Anterior cingulate cortex (tissue), 58 donors: Measurements from ENCODE around the gene NID2.

ENCODE experiments used
- DNase-seq, 58 donors: peaks; one replicate each; lab custom pipeline; 2025; lab: John Stamatoyannopoulos, UW

Gene NID2, protein sequence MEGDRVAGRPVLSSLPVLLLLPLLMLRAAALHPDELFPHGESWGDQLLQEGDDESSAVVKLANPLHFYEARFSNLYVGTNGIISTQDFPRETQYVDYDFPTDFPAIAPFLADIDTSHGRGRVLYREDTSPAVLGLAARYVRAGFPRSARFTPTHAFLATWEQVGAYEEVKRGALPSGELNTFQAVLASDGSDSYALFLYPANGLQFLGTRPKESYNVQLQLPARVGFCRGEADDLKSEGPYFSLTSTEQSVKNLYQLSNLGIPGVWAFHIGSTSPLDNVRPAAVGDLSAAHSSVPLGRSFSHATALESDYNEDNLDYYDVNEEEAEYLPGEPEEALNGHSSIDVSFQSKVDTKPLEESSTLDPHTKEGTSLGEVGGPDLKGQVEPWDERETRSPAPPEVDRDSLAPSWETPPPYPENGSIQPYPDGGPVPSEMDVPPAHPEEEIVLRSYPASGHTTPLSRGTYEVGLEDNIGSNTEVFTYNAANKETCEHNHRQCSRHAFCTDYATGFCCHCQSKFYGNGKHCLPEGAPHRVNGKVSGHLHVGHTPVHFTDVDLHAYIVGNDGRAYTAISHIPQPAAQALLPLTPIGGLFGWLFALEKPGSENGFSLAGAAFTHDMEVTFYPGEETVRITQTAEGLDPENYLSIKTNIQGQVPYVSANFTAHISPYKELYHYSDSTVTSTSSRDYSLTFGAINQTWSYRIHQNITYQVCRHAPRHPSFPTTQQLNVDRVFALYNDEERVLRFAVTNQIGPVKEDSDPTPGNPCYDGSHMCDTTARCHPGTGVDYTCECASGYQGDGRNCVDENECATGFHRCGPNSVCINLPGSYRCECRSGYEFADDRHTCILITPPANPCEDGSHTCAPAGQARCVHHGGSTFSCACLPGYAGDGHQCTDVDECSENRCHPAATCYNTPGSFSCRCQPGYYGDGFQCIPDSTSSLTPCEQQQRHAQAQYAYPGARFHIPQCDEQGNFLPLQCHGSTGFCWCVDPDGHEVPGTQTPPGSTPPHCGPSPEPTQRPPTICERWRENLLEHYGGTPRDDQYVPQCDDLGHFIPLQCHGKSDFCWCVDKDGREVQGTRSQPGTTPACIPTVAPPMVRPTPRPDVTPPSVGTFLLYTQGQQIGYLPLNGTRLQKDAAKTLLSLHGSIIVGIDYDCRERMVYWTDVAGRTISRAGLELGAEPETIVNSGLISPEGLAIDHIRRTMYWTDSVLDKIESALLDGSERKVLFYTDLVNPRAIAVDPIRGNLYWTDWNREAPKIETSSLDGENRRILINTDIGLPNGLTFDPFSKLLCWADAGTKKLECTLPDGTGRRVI (N-terminal part only)

DNA sequence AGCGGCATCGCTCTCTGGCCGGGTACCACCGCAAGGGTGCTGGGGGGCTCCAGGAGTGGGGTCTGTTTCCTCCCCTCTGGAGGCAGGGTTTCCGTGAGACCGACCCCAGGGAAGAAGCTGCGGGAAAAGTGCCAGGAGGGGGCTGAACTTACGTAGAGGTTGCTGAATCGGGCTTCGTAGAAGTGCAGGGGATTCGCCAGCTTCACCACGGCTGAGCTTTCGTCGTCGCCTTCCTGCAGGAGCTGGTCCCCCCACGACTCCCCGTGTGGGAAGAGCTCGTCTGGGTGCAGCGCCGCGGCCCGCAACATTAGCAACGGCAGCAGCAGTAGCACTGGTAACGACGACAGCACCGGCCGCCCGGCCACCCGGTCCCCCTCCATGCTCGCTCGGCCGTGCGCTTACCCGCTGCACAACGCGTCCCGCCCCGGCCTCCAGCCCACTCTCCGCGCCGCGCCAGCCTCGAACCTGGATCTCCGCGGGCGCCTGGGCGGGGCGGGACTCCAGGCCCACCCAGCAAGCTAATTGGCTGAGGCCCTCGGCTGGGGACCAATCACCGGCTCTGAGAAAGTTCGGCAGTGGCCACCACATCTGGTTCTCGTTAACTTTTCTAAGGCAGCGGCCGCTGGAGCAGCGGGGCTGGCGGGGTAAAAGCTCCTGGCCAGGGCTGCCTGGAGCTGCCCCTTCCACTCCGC, at the start of gene NID2:
TSS of gene NID2 (minus strand) at position 445 of the 692 bp plus-strand sequence. CDS start at position 380, 65 bp downstream.
- DNase-seq: peak in 41 of 58 donors; percentile 11 to 73 (median 37)

DNA sequence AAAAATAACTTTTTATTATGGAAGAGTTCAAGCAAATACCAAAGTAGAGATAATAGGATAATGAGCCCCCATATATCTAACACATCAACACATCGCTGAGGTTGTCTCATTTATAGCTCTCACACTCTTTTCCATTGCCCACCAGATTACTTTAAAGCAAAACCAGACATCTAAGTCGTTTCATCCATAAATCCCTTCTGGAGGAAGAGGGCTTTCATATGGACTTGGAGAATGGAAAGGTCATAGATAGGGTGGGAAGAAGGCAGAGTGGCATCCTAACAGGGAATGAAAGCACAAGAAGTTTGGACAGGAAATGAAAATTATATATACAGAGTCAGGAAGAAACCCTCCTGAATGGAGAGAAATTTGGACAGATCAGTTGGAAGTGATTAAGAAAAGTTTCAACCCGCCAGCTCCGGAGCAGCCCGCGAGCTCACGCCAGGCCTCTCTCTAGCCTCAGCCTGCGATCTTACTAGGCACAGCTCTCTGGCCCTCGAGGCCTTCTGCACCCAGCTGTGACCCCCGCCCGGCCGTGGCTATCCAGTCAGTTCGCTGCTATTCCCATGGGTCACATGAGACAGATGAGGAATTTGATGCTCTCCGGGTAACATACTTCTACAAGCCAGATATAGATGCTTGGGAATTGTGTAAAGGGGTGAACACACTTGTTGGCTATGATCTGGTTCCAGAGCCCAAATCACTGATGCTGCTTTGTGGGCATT, 48.4 kb upstream of the NID2 start:
- peak in 2 of 58 donors; percentile 8 to 11 for DNase-seq

DNA sequence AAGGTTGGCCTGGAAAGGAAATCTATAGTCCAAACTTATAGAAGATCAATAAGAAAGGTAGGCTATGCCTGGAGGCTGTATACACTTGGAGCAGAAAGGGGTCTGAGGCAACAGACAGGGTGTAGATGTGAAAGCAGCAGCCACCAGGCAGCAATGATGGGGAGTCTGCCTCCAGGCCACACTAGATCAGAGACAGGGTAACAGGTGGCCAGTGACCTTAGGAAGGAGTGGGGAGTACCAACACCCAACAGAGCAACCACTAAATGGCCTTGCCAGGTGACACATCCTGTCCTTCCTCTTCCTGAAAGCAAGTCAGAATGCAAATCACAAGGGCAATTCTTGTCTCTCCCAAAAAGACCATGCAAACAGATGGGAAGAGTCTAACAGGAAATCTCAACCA, 46.4 kb upstream of the NID2 start:
- no peak for DNase-seq

DNA sequence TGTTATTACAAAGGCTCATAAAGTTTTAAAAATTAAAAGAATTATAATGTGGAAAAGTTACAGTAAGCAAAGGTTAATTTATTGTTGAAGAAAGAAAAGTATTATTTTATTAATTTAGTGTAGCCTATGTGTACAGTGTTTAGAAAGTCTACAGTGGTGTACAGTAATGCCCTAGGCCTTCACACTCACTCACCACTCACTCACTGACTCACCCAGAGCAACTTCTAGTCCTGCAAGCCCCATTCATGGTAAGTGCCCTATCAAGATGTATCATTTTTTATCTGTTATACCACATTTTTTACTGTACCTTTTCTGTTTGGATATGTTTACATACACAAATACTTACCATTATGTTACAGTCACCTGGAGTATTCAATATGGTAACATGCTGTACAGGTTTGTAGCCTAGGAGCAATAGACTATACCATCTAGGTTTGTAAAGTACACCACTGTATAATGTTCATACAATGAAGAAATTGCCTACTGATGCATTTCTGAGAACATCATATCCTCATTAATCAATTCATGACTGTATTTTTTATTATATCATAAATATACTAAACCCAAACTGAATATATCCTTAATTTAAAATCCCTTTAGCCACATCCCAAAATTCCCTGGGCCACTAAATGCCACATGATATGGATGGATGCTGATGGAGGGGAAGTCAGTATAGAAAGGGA, 43.6 kb upstream of the NID2 start:
- DNase-seq: no peak

DNA sequence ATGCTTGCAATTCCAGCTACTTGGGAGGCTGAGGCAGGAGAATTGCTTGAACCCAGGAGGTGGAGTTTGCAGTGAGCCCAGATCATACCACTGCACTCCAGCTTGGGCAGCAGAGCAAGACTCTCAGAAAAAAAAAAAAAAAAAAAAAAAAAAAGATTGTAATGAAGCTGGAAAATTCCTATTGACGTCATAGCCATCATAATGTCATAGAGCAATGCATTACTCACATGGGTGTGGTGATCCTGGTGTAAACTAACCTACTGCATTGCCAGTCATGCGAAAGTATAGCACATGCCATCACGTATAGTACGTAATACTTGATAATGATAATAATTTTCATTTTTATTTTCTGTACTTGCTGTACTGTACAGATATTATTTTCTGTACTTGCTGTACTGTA, 42.7 kb upstream of the NID2 start:
- DNase-seq: no peak

DNA sequence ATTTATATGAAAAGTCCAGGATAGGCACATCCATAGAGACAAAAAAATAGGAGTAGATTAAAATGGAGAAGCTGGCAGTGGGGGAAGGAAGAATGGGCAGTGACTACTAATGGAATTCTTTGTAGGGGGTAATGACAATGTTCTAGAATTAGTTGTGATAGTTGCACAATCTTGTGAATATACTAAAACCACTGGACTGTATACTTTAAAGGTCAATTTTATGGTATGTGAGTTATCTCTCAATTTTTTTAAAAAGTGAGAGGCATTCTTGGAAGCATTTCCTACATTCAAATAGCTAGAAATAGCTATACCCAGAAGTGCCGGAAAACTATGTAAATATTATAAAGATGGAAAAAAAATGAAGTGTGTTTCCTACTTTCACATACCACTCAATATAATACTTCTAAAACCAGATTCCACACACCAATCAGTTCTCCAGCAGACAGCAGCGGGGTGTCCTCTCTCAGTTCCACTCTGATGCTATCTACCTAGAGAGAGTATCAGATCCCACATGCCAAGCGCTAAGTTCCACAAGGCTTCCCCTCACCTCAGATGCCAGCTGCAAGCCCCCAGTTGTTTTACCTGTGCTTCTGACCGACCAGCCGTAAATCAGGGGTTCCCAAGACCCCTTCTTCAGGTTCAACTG, 41.7 kb upstream of the NID2 start:
- no peak for DNase-seq

DNA sequence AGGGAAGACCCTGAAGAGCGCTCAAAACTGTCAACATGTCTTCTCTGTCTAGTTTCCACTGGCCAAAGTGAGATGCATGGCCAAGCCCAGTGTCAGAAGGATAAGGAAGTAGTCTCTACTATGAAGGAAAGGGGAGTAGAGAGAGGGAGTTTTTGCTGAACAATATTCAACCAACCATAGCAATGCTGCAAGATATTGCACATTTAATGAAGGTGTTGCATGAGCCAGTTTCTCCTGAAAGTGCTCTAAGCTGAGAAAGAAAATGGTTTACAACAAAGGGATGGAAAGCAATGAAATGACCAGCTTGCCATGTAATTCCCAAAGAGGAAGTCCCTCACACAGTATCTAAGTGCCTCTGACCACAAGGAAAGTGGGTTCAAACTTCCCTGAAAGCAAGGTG, 40.0 kb upstream of the NID2 start:
- no peak for DNase-seq

DNA sequence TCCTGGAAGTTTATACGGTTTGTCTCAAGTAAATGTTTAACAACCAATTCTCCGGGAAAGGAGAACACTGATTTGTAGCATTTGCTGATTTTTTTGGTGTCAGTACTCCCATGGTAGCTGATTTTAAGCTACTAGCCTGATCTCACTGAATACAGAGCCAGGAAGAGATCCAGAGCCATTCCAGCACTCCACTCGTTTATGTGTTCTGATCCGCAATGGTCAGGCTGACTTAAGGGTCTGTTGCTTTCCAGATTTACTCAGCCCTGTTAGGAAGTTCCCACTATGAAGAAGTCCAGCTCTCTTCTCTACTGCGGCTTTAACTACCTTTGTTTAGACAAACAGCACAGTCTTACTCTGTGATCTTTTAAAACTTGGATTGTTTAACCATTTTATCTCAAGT, 38.0 kb upstream of the NID2 start:
- DNase-seq: no peak

DNA sequence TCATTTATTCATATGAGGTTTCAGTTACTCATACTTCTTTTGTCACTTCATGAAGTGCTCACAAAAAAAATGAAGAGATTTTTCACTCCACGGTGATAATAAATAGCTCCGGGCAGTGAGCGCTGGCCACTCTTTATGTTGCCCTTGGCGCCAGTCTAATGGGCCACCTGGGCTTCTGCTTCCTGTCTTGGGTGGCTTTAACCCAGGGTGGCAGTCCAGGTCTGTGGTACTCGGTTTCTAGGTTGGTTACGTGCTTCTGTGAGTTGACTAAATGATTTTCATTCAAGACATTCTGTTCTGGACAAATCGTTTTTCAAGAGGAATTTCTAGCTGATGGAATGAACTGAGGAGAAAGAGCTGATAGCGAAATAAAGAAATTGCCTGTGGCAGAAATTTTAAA, 34.6 kb upstream of the NID2 start:
- DNase-seq: no peak

DNA sequence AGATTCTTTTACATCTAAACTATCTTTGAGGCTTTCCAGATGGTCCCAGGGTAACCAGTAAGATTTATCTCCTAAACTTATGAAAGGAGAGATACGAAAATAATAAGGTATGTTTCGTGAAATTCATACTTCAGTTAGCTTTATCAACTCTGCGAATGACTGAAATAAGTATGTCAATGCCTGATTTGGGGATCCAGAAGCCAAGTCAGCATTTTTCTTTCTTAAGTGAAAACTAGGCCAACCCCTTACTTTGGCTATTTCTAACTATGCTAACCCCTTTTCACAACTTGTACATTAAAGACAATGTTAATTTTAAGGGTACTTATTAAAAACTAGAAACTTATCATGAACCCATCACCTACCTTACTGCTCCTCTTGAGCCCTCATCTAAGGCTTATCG, 26.9 kb upstream of the NID2 start:
- DNase-seq: no peak

DNA sequence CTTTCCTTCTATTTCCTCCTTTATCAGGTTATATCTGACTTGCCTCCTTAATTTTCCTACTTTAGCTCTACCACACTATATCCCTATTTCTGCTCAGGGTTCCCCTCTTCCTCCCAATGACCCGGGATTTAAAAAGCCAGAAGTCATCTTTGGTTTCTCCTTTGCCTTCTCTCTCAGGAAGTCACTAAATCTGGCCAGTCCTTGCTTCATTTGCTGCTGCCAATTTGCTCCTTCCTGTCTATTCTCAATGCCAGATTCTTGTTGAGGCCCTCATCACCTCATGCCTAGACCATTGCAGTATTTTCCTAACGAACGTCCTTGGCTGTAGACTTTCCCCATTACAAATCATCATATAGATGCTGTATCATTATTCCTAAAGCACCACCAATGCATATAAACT, 26.5 kb upstream of the NID2 start:
- DNase-seq: no peak

DNA sequence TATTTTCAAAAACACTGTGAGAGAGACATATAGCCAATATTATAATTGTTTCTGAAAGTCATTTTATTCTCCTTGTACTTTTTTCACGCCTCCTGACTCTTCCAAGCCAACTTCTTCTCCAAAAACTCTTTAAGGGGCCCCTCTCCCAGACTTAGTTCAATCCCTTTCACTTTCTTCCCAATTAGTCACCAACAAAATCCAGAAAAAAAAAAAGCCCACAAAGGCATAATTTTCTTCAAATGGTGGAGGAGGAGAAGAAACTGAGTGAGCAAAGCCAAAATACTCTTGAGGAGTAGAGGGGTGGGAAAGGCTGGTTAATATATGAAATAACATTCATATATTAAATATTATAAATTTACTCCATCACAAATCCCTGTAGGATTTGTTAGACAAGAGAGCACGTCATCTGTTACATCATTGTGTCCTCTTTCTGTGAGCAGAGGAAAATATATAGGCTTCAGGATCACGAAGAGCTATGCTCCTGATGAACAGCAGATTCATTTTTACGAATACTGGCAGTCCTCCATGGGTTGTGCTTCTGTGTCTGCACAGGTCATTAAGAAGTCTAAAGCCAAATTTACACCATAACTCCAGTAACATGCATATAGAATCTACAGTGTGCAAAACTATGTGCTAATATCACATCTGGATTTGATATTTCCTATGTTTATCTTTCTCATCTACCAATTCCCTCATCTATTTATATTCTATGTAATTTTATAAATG, 25.9 kb upstream of the NID2 start:
- no peak for DNase-seq

DNA sequence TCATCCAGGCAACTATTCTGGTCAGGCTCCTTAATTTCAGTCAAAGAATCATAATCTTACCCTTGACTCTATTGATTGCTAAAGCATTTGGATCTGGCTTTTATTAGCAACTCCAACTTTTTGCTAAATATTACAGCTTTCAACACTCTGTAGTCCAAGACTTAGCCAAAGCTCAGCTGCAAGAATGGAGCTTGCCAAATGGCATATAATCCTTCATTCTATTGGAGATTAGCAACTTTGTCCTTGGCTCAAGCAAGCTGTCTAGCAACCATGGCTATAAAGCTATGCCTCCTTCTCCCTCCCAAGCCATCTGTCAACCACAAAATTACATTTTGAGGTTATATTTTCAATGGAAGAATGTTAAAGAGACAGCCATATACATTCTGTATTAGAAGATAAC, 23.1 kb upstream of the NID2 start:
- no peak for DNase-seq

DNA sequence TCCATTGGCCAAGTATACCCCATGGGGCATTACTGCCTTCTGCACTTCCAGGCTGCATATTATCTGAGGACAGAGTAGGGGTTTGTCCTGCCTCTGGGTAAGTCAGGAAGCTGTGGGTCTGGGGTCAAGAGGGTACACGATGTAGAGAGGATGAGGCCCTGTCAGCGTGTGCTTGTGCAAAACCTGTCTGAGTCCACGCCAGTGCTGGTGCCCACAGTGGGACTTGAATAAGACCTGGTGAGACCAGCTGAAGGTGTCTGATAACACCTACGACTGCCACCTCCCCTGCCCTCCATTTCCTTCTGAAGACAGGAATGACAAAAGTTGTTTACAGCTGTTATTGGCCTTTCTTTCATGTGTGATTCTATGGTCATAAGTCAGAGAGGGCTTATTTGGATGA, 22.1 kb upstream of the NID2 start:
- DNase-seq: no peak

DNA sequence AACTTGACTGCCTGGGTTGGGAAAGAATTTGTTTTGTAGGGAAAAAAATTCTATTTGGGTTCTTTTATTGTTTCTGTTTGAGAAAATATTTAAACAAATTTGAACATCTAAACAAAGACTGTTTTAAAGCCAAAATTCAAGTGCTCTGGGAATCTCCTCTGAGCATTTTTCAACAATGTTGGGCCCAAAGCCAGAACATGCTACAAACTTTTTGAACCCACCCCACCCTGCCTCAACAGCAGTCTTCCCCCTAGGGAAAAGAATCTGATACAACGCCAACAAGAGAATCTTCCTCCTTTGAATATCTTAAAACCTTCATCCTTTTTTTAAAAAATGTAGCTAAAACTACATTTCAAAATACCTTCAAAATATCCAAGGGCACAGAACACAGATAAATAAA, 20.4 kb upstream of the NID2 start:
- DNase-seq: no peak

DNA sequence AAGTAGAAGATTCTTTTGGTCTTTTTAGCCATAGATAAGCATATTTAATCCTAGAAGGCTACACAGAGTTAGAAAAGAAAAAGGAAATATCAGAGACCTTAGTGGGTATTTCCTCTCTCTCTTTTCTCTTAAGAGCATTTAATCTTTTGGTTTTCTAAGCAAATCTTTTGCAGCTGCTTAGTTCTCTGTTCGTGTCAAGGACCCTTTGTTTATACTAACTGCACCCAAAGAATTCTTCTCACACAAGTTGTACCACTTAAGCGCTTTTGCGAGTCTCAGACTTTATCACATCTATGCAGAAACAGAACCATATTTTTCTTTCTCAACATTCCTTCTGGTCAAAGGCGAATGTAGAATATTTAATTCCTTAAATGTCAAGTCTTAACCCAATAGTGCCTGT, 17.9 kb upstream of the NID2 start:
- no peak for DNase-seq

DNA sequence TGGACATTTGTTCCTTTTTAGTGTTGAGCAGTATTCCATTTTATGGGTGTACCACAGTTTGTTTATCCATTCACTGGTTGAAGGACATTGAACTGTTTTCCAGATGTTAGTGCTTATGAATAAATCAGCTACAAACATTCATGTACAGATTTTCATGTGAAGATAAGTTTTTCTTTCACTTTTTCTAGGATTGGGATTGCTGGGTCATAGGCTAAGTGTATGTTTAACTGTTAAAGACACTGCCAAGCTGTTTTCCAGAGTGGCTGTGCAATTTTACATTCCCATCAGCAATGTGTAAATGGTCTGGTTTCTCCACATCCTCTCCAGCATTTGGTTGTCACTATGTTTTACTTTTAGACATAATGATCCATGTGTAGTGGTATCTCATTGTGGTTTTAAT, 14.0 kb upstream of the NID2 start:
- no peak for DNase-seq

DNA sequence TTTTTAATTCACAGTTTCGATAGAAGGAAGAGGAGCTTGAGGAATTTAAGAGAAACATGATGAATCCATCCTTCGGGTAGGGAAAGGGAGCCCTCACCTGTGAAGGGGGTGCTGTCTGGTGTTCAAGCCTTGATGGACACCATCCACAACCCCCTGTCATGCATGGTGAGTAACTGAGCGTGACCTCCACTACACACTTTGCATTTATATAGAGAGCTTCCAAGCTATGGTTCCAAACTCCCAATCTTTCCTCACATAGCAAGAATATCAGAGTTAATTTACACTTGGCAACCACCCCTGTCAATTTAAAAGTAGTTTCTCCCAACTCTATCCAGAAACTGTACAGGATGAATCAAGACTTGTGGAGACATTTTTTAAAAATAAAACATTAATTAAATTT, 13.1 kb upstream of the NID2 start:
- DNase-seq: no peak
